ENCODE data around the gene FNDC5. TPM values are rescaled to one million over a fixed set of nuclear protein-coding genes. Genes with fewer than 3 reads are reported as not detected.

FNDC5 gene
- total and polyA plus RNA-seq, 2 of the 13 experiments (the other 11 are each of a cell fraction or from before 2014, with no cell fraction given), result 1.4 to 3.1 TPM

GRCh38 chr1:32876341-32877210 lies 5.9 kb upstream of the FNDC5 start:
- Histone ChIP-seq H3K9ac (ENCODE audit: insufficient read depth, low read depth, low read length) (no peak overlapping the region), H2AFZ (ENCODE audit: low read length) (no peak overlapping the region), H3K4me1 (ENCODE audit: insufficient read depth, low read length) (peaks cover 18% of the 10 kb centered on the region), H3K27me3 (ENCODE audit: control insufficient read depth in 1 of 2, insufficient read depth in 2 of 2, low read length in 2 of 2) (peaks cover 1 to 25% of the 10 kb centered on the region in 2 experiments; a peak in 3 of 5 replicates), H3K9me3 (ENCODE audit: low read length) (no peaks in the 10 kb centered on the region), H3K4me3 (replicated peaks in 1 of 3; ENCODE audit: insufficient read depth in 1 of 3, low read depth in 2 of 3, low read length in 3 of 3) (peak overlapping the region in 1 of 3 experiments; percentile 3; a peak in 1 of 6 replicates), H3K27ac (ENCODE audit: extremely low read length, insufficient read depth, low read length) (no peak overlapping the region), H3K79me2 (ENCODE audit: insufficient read depth, low read length) (no peaks in the 10 kb centered on the region), H3K36me3 (replicated peaks in 1 of 2; ENCODE audit: control insufficient read depth in 1 of 2, insufficient read depth in 2 of 2, low read length in 2 of 2) (no peaks in the 10 kb centered on the region), H4K20me1 (ENCODE audit: insufficient read depth, low read length) (no peaks in the 10 kb centered on the region), H3K4me2 (ENCODE audit: low read depth, low read length) (peak overlapping the region; percentile 45; the same call in 1 of the 2 replicates)
- peak; percentile 75 for ATAC-seq
- in situ Hi-C loops (cut with HindIII; ENCODE audit: extremely low pct_ligation_motif_present, low pct_unique_long_range_greater_than_20kb), result loop anchor here (10.0 kb wide), 1 partner anchor 52 kb away; no protein-coding TSS in a partner anchor
- intact Hi-C loops (cut with micrococcal nuclease; ENCODE audit: unreplicated experiment), result loop anchor here (1.0 to 10.0 kb wide), 2 partner anchors 162 to 210 kb away; no protein-coding TSS in a partner anchor
- ChIA-PET CTCF (ENCODE audit: low intra/inter-chr PET ratio, low total read pairs) (interaction anchor here (1.7 kb wide), 1 partner anchor 210 kb away, joined by 9 read pairs; no protein-coding TSS in a partner anchor), POLR2A (no interaction called here)
- DNase-seq (ENCODE audit: low spot score), result peak; percentile 24
- no peak for FAIRE-seq
- no TSS peak for BruUV-seq (replicated peaks)
- WGBS (ENCODE audit: low lambda C conversion rate), result 100% methylated on average over 2 of the region's 16 CpGs
- TF ChIP-seq KLF9 (CRISPR knock-in tag; IDR thresholded peaks at IDR 0.05; ENCODE audit: low read depth), result no peak
- TF ChIP-seq GABPB1 (CRISPR knock-in tag; IDR thresholded peaks at IDR 0.05), result peak; percentile 36; the same call in 1 of the 2 replicates
- no peak for TF ChIP-seq SRSF1 (optimal IDR thresholded peaks at IDR 0.05; ENCODE audit: low read depth, low read length)
- no peak for TF ChIP-seq YY1 (IDR thresholded peaks at IDR 0.05; ENCODE audit: insufficient read depth, insufficient replicate concordance, low read depth, low read length)
- TF ChIP-seq ATF2 (CRISPR knock-in tag; IDR thresholded peaks at IDR 0.05), result no peak
- TF ChIP-seq SP1 (IDR thresholded peaks at IDR 0.05), result no peak
- 0 out of 2 replicates have a peak, but pooled peaks have one; percentile 16 for TF ChIP-seq SP1 (CRISPR knock-in tag; IDR thresholded peaks at IDR 0.05)
- no peak for TF ChIP-seq SNAI1 (CRISPR knock-in tag; IDR thresholded peaks at IDR 0.05; ENCODE audit: borderline replicate concordance)
- TF ChIP-seq RELA (CRISPR knock-in tag; IDR thresholded peaks at IDR 0.05), result 0 out of 2 replicates have a peak, but pooled peaks have one; percentile 32
- no peak for TF ChIP-seq BATF2 (CRISPR knock-in tag; IDR thresholded peaks at IDR 0.05)
- TF ChIP-seq TEAD2 (CRISPR knock-in tag; IDR thresholded peaks at IDR 0.05), result no peak
- no peak for TF ChIP-seq ZBTB46 (CRISPR knock-in tag; IDR thresholded peaks at IDR 0.05; ENCODE audit: borderline replicate concordance)
- peak; percentile 65 for TF ChIP-seq XRCC5 (optimal IDR thresholded peaks at IDR 0.05; ENCODE audit: low read length)
- TF ChIP-seq ZNF839 (CRISPR knock-in tag; IDR thresholded peaks at IDR 0.05; ENCODE audit: borderline replicate concordance), result peak; percentile 51; the same call in 1 of the 2 replicates
- TF ChIP-seq RNF219 (CRISPR knock-in tag; IDR thresholded peaks at IDR 0.05), result no peak
